Endothelial cell of umbilical vein (primary cell): Measurements from ENCODE around the gene MAP1LC3C. TPM values are rescaled to one million over a fixed set of nuclear protein-coding genes. Genes with fewer than 3 reads are reported as not detected.

ENCODE experiments used
- BruUV-seq: library from RNA; stranded (reverse); fragments of 400-500 nt; replicated peaks from 2 replicates; lab custom pipeline; 2021; lab: Mats Ljungman, UMichigan
- CTCF ChIA-PET: fragments of 300-600, 350-600 bp; sonication (Branson Sonifier 250); formaldehyde crosslinking; loops from one replicate; lab custom pipeline; 2021; ENCODE audit warnings: antibody characterized with exemption, inconsistent platforms; lab: Charles Lee
- POLR2A ChIA-PET: fragments of 300-600, 350-600 bp; sonication (Branson Sonifier 250); formaldehyde crosslinking; loops from one replicate; lab custom pipeline; 2021; ENCODE audit warnings: antibody characterized with exemption, inconsistent platforms; lab: Charles Lee
- DNase-seq: peaks from one replicate; pipeline ENCODE4 v3.0.0-alpha.2; 2011; ENCODE audit warnings: low read depth, low spot score
- FAIRE-seq: peaks from 2 replicates; lab custom pipeline; 2011; peaks lifted over from hg19 to GRCh38; lab: Jason Lieb, UNC
- H2AFZ ChIP-seq: 2 replicates; pipeline ENCODE4 v1.6.0; 2012; ENCODE audit warnings: low read depth, low read length, control low read depth, inconsistent platforms
- H3K27ac ChIP-seq: 2 replicates; pipeline ENCODE4 v1.5.1; 2011; ENCODE audit warnings: low read depth, mild to moderate bottlenecking, control low read depth, low read length, moderate library complexity; ENCODE audit not compliant: insufficient read depth
- H3K27me3 ChIP-seq, 2 experiments: 2 replicates each; pipeline versions ENCODE4 v1.6.0 to v1.6.1; 2011; ENCODE audit warnings: low read length in 2 of 2, mixed read lengths in 1 of 2; ENCODE audit not compliant: control insufficient read depth in 2 of 2, insufficient read depth in 2 of 2
- H3K36me3 ChIP-seq, 2 experiments: 2 replicates in 1 of 2; 3 replicates in 1 of 2; pipeline ENCODE4 v1.5.1; 2011; ENCODE audit warnings: low read length in 2 of 2, mild to moderate bottlenecking in 1 of 2, moderate library complexity in 1 of 2; ENCODE audit not compliant: control insufficient read depth in 2 of 2, insufficient read depth in 2 of 2; ENCODE audit errors: extremely low read depth in 1 of 2
- H3K4me1 ChIP-seq: 3 replicates; pipeline ENCODE4 v1.5.1; 2011; ENCODE audit warnings: mild to moderate bottlenecking, low read length; ENCODE audit not compliant: control insufficient read depth, insufficient read depth; ENCODE audit errors: extremely low read depth
- H3K4me2 ChIP-seq: 2 replicates; pipeline ENCODE4 v1.6.1; 2011; ENCODE audit warnings: low read length, control low read depth, mixed read lengths; ENCODE audit not compliant: insufficient read depth
- H3K4me3 ChIP-seq, 3 experiments: fragments of 200-600 bp in 1 of 3; sonication (generic), shearing (Covaris generic) in 1 of 3; replicated peaks in 1 of 3; 2 replicates each; pipeline ENCODE4 v1.5.1; 2011 to 2016; ENCODE audit warnings: control low read depth in 3 of 3, low read length in 3 of 3, mild to moderate bottlenecking in 2 of 3, inconsistent platforms in 1 of 3, low read depth in 1 of 3, moderate library complexity in 1 of 3; ENCODE audit not compliant: insufficient read depth in 1 of 3
- H3K79me2 ChIP-seq: 2 replicates; pipeline ENCODE4 v1.6.0; 2012; ENCODE audit warnings: low read length, inconsistent platforms; ENCODE audit not compliant: control insufficient read depth, insufficient read depth
- H3K9ac ChIP-seq: replicated peaks from 2 replicates; pipeline ENCODE3; 2011; ENCODE audit warnings: low read length, control low read depth; ENCODE audit not compliant: insufficient read depth; ENCODE audit errors: extremely low read depth
- H3K9me1 ChIP-seq: replicated peaks from 3 replicates; pipeline ENCODE4 v1.6.0; 2011; ENCODE audit warnings: mild to moderate bottlenecking, low read length; ENCODE audit not compliant: control insufficient read depth, insufficient read depth; ENCODE audit errors: extremely low read depth
- H3K9me3 ChIP-seq: replicated peaks from 2 replicates; pipeline ENCODE4 v1.5.1; 2012; ENCODE audit warnings: low read length, inconsistent platforms; ENCODE audit not compliant: control insufficient read depth, insufficient read depth
- H4K20me1 ChIP-seq: replicated peaks from 2 replicates; pipeline ENCODE3; 2011; ENCODE audit warnings: mild to moderate bottlenecking, low read length; ENCODE audit not compliant: control insufficient read depth, insufficient read depth; ENCODE audit errors: extremely low read depth
- EZH2 ChIP-seq: IDR thresholded peaks from 2 replicates; pipeline ENCODE4 v1.6.1; 2012; ENCODE audit warnings: borderline replicate concordance, low read depth, mild to moderate bottlenecking, moderate library complexity, low read length, inconsistent platforms; ENCODE audit not compliant: severe bottlenecking
- FOS ChIP-seq: IDR thresholded peaks from 2 replicates; pipeline ENCODE4 v1.6.1; 2011; ENCODE audit warnings: mild to moderate bottlenecking, low read length, moderate library complexity, borderline replicate concordance; ENCODE audit not compliant: insufficient read depth
- GATA2 ChIP-seq: IDR thresholded peaks from 2 replicates; pipeline ENCODE4 v1.7.0; 2011; ENCODE audit warnings: low read depth, mild to moderate bottlenecking, moderate library complexity, mixed read lengths, low read length; ENCODE audit not compliant: insufficient read length, insufficient read depth
- JUN ChIP-seq: IDR thresholded peaks from 2 replicates; pipeline ENCODE4 v1.6.1; 2011; ENCODE audit warnings: borderline replicate concordance, low read depth; ENCODE audit not compliant: insufficient read length, insufficient read depth
- MYC ChIP-seq: IDR thresholded peaks from one replicate; pipeline ENCODE4 v1.6.1; 2011; ENCODE audit warnings: mild to moderate bottlenecking, low read depth, low read length
- POLR2A ChIP-seq: IDR thresholded peaks from 2 replicates; pipeline ENCODE4 v1.6.1; 2012; ENCODE audit warnings: low read depth, mild to moderate bottlenecking, control low read depth, low read length
- POLR2AphosphoS5 ChIP-seq: IDR thresholded peaks from 2 replicates; pipeline ENCODE4 v1.6.1; 2012; ENCODE audit warnings: low read depth, mild to moderate bottlenecking, control low read depth, low read length, moderate library complexity; ENCODE audit not compliant: insufficient read depth
- dilution Hi-C: fragments of 300-500 bp; cut with MboI; formaldehyde crosslinking; loops from one replicate; pipeline ENCODE4 v1.15.0; 2019; ENCODE audit warnings: low sequenced_read_pairs; ENCODE audit not compliant: extremely low pct_ligation_motif_present
- intact Hi-C: fragments of 100-400 bp; cut with micrococcal nuclease; formaldehyde crosslinking; loops from one replicate; pipeline ENCODE4 v1.10.0; 2022
- polyA plus RNA-seq, 4 experiments: library from polyadenylated mRNA; depleted of rRNA in 3 of 4; stranded (reverse) in 3 of 4; unstranded in 1 of 4; fragments of >200 nt; gene quantifications; 2 replicates each; pipeline versions ENCODE4 v1.2.1 to v1.2.3, GENCODE V29; 2011 to 2012; ENCODE audit warnings: missing spikeins in 1 of 4
- total RNA-seq: library from RNA; stranded (reverse); gene quantifications from 2 replicates; pipeline ENCODE4 v1.2.3, GENCODE V29; 2021
- TF ChIP-seq, protein P1 (sequence below): IDR thresholded peaks from 2 replicates; pipeline ENCODE4 v1.6.1; 2011; ENCODE audit not compliant: insufficient read depth, insufficient read length
- TF ChIP-seq, protein P2 (sequence below), 2 donors: IDR thresholded peaks; 1 replicate in 1 of 2; 2 replicates in 1 of 2; pipeline ENCODE4 v1.5.1; 2011; ENCODE audit warnings: low read length in 2 of 2, mild to moderate bottlenecking in 2 of 2, moderate library complexity in 2 of 2, control low read depth in 1 of 2, inconsistent platforms in 1 of 2, low read depth in 1 of 2; ENCODE audit not compliant: insufficient read depth in 1 of 2; ENCODE audit errors: extremely low read depth in 1 of 2

The MAP1LC3C gene
- total and polyA plus RNA-seq, 2 donors (not counting 3 experiments of a cell fraction or from before 2014, with no cell fraction given), result not detected

DNA sequence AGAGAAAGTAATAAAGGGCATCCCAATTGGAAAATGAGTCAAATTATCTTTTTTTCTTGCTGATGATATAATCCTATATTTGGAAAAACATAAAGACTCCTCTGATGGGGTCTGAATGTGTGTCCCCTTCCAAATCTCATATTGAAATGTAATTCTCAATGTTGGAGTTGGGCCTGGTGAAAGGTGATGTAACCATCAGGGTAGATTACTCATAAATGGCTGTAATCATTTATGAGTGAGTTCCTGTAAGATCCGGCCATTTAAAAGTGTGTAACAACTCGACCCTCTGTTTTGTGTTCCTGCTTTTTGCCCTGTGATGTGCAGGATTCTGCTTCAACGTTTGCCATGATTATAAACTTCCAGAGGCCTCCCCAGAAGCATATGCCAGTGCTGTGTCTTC lies 44.3 kb upstream of the MAP1LC3C start:
- intact Hi-C loops, result no loop called here
- no peaks in the 10 kb centered on the region for H3K79me2 ChIP-seq
- no peak overlapping the region for H3K4me2 ChIP-seq
- POLR2A ChIA-PET, result no interaction called here
- H4K20me1 ChIP-seq, result no peaks in the 10 kb centered on the region
- no peaks in the 10 kb centered on the region for H3K9me3 ChIP-seq
- TF ChIP-seq, protein P1, sequence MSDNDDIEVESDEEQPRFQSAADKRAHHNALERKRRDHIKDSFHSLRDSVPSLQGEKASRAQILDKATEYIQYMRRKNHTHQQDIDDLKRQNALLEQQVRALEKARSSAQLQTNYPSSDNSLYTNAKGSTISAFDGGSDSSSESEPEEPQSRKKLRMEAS, result no peak
- TF ChIP-seq FOS, result no peak
- no peak for TF ChIP-seq EZH2
- no peak for TF ChIP-seq POLR2AphosphoS5
- TF ChIP-seq GATA2, result no peak
- no peak for TF ChIP-seq JUN
- TF ChIP-seq POLR2A, result no peak
- TF ChIP-seq MYC, result no peak
- TF ChIP-seq, protein P2, sequence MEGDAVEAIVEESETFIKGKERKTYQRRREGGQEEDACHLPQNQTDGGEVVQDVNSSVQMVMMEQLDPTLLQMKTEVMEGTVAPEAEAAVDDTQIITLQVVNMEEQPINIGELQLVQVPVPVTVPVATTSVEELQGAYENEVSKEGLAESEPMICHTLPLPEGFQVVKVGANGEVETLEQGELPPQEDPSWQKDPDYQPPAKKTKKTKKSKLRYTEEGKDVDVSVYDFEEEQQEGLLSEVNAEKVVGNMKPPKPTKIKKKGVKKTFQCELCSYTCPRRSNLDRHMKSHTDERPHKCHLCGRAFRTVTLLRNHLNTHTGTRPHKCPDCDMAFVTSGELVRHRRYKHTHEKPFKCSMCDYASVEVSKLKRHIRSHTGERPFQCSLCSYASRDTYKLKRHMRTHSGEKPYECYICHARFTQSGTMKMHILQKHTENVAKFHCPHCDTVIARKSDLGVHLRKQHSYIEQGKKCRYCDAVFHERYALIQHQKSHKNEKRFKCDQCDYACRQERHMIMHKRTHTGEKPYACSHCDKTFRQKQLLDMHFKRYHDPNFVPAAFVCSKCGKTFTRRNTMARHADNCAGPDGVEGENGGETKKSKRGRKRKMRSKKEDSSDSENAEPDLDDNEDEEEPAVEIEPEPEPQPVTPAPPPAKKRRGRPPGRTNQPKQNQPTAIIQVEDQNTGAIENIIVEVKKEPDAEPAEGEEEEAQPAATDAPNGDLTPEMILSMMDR (IDR thresholded peaks at IDR 0.05; ENCODE audit: extremely low read depth in 1 of 2, insufficient read depth in 1 of 2, low read depth in 1 of 2, low read length in 2 of 2), result no peak
- dilution Hi-C loops, result no loop called here
- CTCF ChIA-PET, result no interaction called here
- no TSS peak for BruUV-seq
- H3K9me1 ChIP-seq, result no peaks in the 10 kb centered on the region
- H2AFZ ChIP-seq, result no peak overlapping the region
- H3K27ac ChIP-seq, result no peak overlapping the region
- DNase-seq (no peak), FAIRE-seq (no peak)
- no peaks in the 10 kb centered on the region for H3K27me3 ChIP-seq
- H3K36me3 ChIP-seq, result no peaks in the 10 kb centered on the region
- no peaks in the 10 kb centered on the region for H3K4me1 ChIP-seq
- no peak overlapping the region for H3K4me3 ChIP-seq
- no peak overlapping the region for H3K9ac ChIP-seq
